Testis (tissue), 3 donors: Measurements from ENCODE around the gene CAMK2G. TPM values are rescaled to one million over a fixed set of nuclear protein-coding genes. Genes with fewer than 3 reads are reported as not detected.

ENCODE experiments used
- DNase-seq: peaks from one replicate; pipeline ENCODE4 v3.0.0-alpha.2; 2019
- H3K27ac ChIP-seq, 2 donors: fragments of 200-600 bp; sonication (generic); one replicate each; pipeline ENCODE4 v1.5.1; 2019
- H3K27me3 ChIP-seq: fragments of 200-600 bp; sonication (generic); one replicate; pipeline ENCODE4 v1.5.1; 2019
- H3K36me3 ChIP-seq: fragments of 200-600 bp; sonication (generic); one replicate; pipeline ENCODE4 v1.5.1; 2017; ENCODE audit warnings: low read depth; ENCODE audit errors: missing control alignments
- H3K4me1 ChIP-seq: fragments of 200-600 bp; sonication (generic); one replicate; pipeline ENCODE4 v1.5.1; 2019
- H3K4me3 ChIP-seq, 2 donors: fragments of 200-600 bp; sonication (generic); one replicate each; pipeline ENCODE4 v1.5.1; 2017 to 2019
- H3K9me3 ChIP-seq: fragments of 200-600 bp; sonication (generic); one replicate; pipeline ENCODE4 v1.5.1; 2017
- CTCF ChIP-seq, 3 experiments: fragments of 450-650 bp in 2 of 3; fragments of 200-600 bp in 1 of 3; sonication (generic) in 1 of 3; IDR thresholded peaks; one replicate each; pipeline ENCODE4 v1.5.1; 2016 to 2019; ENCODE audit warnings: antibody characterized with exemption in 3 of 3, mild to moderate bottlenecking in 2 of 3, moderate library complexity in 1 of 3
- POLR2A ChIP-seq: fragments of 450-650 bp; IDR thresholded peaks from one replicate; pipeline ENCODE4 v1.6.1; 2017; ENCODE audit warnings: antibody characterized with exemption, mild to moderate bottlenecking, moderate library complexity
- WGBS, 2 donors: methylation state at CpG; one replicate each; pipeline ENCODE4 v1.1.5; 2018; 5-methylcytosine and 5-hydroxymethylcytosine counted together
- intact Hi-C: fragments of 100-400 bp; cut with DNase I; formaldehyde crosslinking; loops from one replicate; pipeline ENCODE4 v1.15.1; 2023; ENCODE audit warnings: low total_unique reads
- polyA plus RNA-seq: library from polyadenylated mRNA; stranded (reverse); fragments of 350-450 nt; fragmentation: Illumina TruSeq; extraction: RNeasy Lipid Tissue Mini Kit (QIAGEN cat#74804); gene quantifications from one replicate; pipeline ENCODE4 v1.2.3, GENCODE V29; 2014; ENCODE audit warnings: low read depth, low replicate concordance; ENCODE audit not compliant: insufficient read depth
- small RNA-seq, 2 donors: library from RNA; depleted of rRNA; stranded (forward); fragments of <200 nt; gene quantifications; one replicate each; pipeline ENCODE3, GENCODE V24; 2016
- total RNA-seq, 2 donors: library from RNA; depleted of rRNA; stranded (reverse); fragments of >200 nt; gene quantifications; one replicate each; pipeline ENCODE4 v1.2.3, GENCODE V29; 2016

The CAMK2G gene
- total and polyA plus RNA-seq, 3 donors from 2014 or later, result 16.5 to 29.7 (median 25.4) TPM

GRCh38 chr10:73765066-73765465, 109.3 kb downstream of the CAMK2G start:
- Histone ChIP-seq H3K4me1 (no peaks in the 10 kb centered on the region), H3K36me3 (no peaks in the 10 kb centered on the region), H3K27ac (no peak overlapping the region), H3K4me3 (no peak overlapping the region), H3K9me3 (no peaks in the 10 kb centered on the region), H3K27me3 (no peaks in the 10 kb centered on the region)
- intact Hi-C loops, result no loop called here
- no peak for DNase-seq
- no peak for TF ChIP-seq POLR2A
- no peak for TF ChIP-seq CTCF (IDR thresholded peaks at IDR 0.05)
- WGBS, 2 donors, result 93 to 97% methylated on average over 6 of the region's 6 CpGs

- TF ChIP-seq CTCF (IDR thresholded peaks at IDR 0.05), result no peak
- no peak for TF ChIP-seq POLR2A
- no peak for DNase-seq
- no peaks in the 10 kb centered on the region for H3K9me3 ChIP-seq
- intact Hi-C loops, result no loop called here
- 85 to 90% methylated on average over 2 of the region's 2 CpGs for WGBS, 2 donors
- H3K27ac ChIP-seq, result no peak overlapping the region
- H3K4me3 ChIP-seq, result no peak overlapping the region
- H3K4me1 ChIP-seq, result no peaks in the 10 kb centered on the region
- H3K27me3 ChIP-seq, result no peaks in the 10 kb centered on the region
- no peaks in the 10 kb centered on the region for H3K36me3 ChIP-seq
Observed at GRCh38 chr10:73763343-73763742, 111.0 kb downstream of the CAMK2G start.

GRCh38 chr10:73762915-73763314, 111.4 kb downstream of the CAMK2G start:
- H3K36me3 ChIP-seq, result no peaks in the 10 kb centered on the region
- intact Hi-C loops, result no loop called here
- H3K4me1 ChIP-seq, result no peaks in the 10 kb centered on the region
- H3K27ac ChIP-seq, result no peak overlapping the region
- no peak for DNase-seq
- no peaks in the 10 kb centered on the region for H3K27me3 ChIP-seq
- no peak overlapping the region for H3K4me3 ChIP-seq
- TF ChIP-seq POLR2A (no peak), CTCF (IDR thresholded peaks at IDR 0.05) (no peak)
- no peaks in the 10 kb centered on the region for H3K9me3 ChIP-seq
- WGBS, 2 donors, result 79 to 82% methylated on average over 2 of the region's 2 CpGs

Small RNAs within 50 kb of the gene (small RNA-seq; reads per million reads assigned to genes)
- gene AC022400.9, result 0 reads per million in 2 donors
- 0 reads per million in 2 donors for gene ZSWIM8-AS1

Other genes starting within 250 kb of the CAMK2G start
- 1 to 10 TPM; 2.4 to 3.2 TPM for gene MYOZ1, start 233.1 kb downstream of the CAMK2G start, total RNA-seq
- 10.5 TPM for gene MYOZ1, start 233.1 kb downstream of the CAMK2G start, polyA plus RNA-seq
- gene SYNPO2L, start 218.5 kb downstream of the CAMK2G start, total RNA-seq, result under 1 TPM; 0.31 TPM
- 2.3 TPM for gene SYNPO2L, start 218.5 kb downstream of the CAMK2G start, polyA plus RNA-seq
- 10 to 100 TPM; 20.3 to 25.5 TPM for gene AGAP5, start 176.4 kb downstream of the CAMK2G start, total RNA-seq
- 19.8 TPM for gene AGAP5, start 176.4 kb downstream of the CAMK2G start, polyA plus RNA-seq
- 10 to 100 TPM; 77.8 to 82.0 TPM for gene SEC24C, start 130.2 kb downstream of the CAMK2G start, total RNA-seq
- gene SEC24C, start 130.2 kb downstream of the CAMK2G start, polyA plus RNA-seq, result 92.4 TPM
- 10 to 100 TPM; 27.9 to 31.3 TPM for gene CHCHD1, start 92.5 kb downstream of the CAMK2G start, total RNA-seq
- gene CHCHD1, start 92.5 kb downstream of the CAMK2G start, polyA plus RNA-seq, result 37.4 TPM
- gene ZSWIM8, start 88.9 kb downstream of the CAMK2G start, total RNA-seq, result 100 to 1,000 TPM; 192 to 289 TPM
- gene ZSWIM8, start 88.9 kb downstream of the CAMK2G start, polyA plus RNA-seq, result 204 TPM
- gene NDST2, start 63.0 kb downstream of the CAMK2G start, total RNA-seq, result 10 to 100 TPM; 46.7 to 60.9 TPM
- 37.2 TPM for gene NDST2, start 63.0 kb downstream of the CAMK2G start, polyA plus RNA-seq
- 1 to 10 TPM in 1 of 2 donors, under 1 TPM in 1; 0.87 to 1.7 TPM for gene PLAU, start 36.6 kb upstream of the CAMK2G start, total RNA-seq
- gene PLAU, start 36.6 kb upstream of the CAMK2G start, polyA plus RNA-seq, result 13.6 TPM
- gene VCL, start 123.6 kb upstream of the CAMK2G start, total RNA-seq, result 100 to 1,000 TPM; 267 to 272 TPM
- gene VCL, start 123.6 kb upstream of the CAMK2G start, polyA plus RNA-seq, result 106 TPM